T-helper 17 cell (primary cell): Measurements from ENCODE around the gene PEAK1. TPM values are rescaled to one million over a fixed set of nuclear protein-coding genes. Genes with fewer than 3 reads are reported as not detected.

Source experiments
- ATAC-seq: fragments of 150-1000 bp; cut with Tn5 transposase; 2 replicates; pipeline ENCODE4 v1.10.0; 2021; ENCODE audit warnings: mild to moderate bottlenecking, moderate library complexity
- DNase-seq, 3 donors: peaks; one replicate each; pipeline versions ENCODE4 v3.0.0 to v3.0.0-alpha.2; 2020 to 2021
- H3K9me3 ChIP-seq: one replicate; pipeline ENCODE4 v1.7.0; 2013; ENCODE audit warnings: low read length, mild to moderate bottlenecking; ENCODE audit not compliant: control insufficient read depth, poor library complexity, severe bottlenecking
- H3K27ac Mint-ChIP-seq: one replicate; pipeline ENCODE4 v1.8.0; 2022; ENCODE audit warnings: mild to moderate bottlenecking, moderate library complexity, mixed read lengths
- H3K27me3 Mint-ChIP-seq: one replicate; pipeline ENCODE4 v1.8.0; 2022; ENCODE audit warnings: mixed read lengths
- H3K36me3 Mint-ChIP-seq: one replicate; pipeline ENCODE4 v1.8.0; 2022; ENCODE audit warnings: low read depth, mixed read lengths
- H3K4me1 Mint-ChIP-seq: one replicate; pipeline ENCODE4 v1.8.0; 2022; ENCODE audit warnings: mild to moderate bottlenecking, mixed read lengths
- H3K4me3 Mint-ChIP-seq: one replicate; pipeline ENCODE4 v1.8.0; 2022; ENCODE audit warnings: mild to moderate bottlenecking, moderate library complexity, mixed read lengths
- total RNA-seq, 4 donors: library from RNA in 2 of 4; stranded (reverse) in 2 of 4; gene quantifications; one replicate each; pipeline ENCODE4 v1.2.3 and lab custom pipeline; 2022 to 2026

The PEAK1 gene
- total RNA-seq, 2 donors from 2014 or later, result 5.9 to 10.2 TPM

- Mint-ChIP-seq H3K36me3 (peaks cover 3% of the 10 kb centered on the region), H3K27ac (peak within 1 kb of the TSS; percentile 89), H3K4me1 (peaks cover 21% of the 10 kb centered on the region), H3K4me3 (peak within 1 kb of the TSS; percentile 90), H3K27me3 (peaks cover 16% of the 10 kb centered on the region)
- peak; percentile 100 for ATAC-seq
- H3K9me3 ChIP-seq, result no peaks in the 10 kb centered on the region
- DNase-seq, result peak; percentile 86 to 89 (median 87)
Measured at GRCh38 chr15:77070495-77071304, 349.2 kb downstream of the PEAK1 start, which contains the start of gene TSPAN3. TSPAN3 (minus strand) TSS chr15:77071109; CDS start chr15:77070954, 155 bp downstream.

GRCh38 chr15:77070180-77070494 is 349.8 kb downstream of the PEAK1 start:
- H3K4me3 Mint-ChIP-seq, result peak overlapping the region; percentile 90
- H3K27ac Mint-ChIP-seq, result peak overlapping the region; percentile 89
- DNase-seq (no peak), ATAC-seq (no peak)
- H3K36me3 Mint-ChIP-seq, result peaks cover 3% of the 10 kb centered on the region
- H3K4me1 Mint-ChIP-seq, result peaks cover 21% of the 10 kb centered on the region
- peaks cover 11% of the 10 kb centered on the region for H3K27me3 Mint-ChIP-seq
- no peaks in the 10 kb centered on the region for H3K9me3 ChIP-seq

GRCh38 chr15:77069521-77070121 is 350.3 kb downstream of the PEAK1 start:
- peaks cover 9% of the 10 kb centered on the region for H3K27me3 Mint-ChIP-seq
- H3K27ac Mint-ChIP-seq, result peak overlapping the region; percentile 89
- H3K9me3 ChIP-seq, result no peaks in the 10 kb centered on the region
- no peak for DNase-seq
- peaks cover 23% of the 10 kb centered on the region for H3K4me1 Mint-ChIP-seq
- no peak for ATAC-seq
- peaks cover 3% of the 10 kb centered on the region for H3K36me3 Mint-ChIP-seq
- H3K4me3 Mint-ChIP-seq, result peak overlapping the region; percentile 90

- Mint-ChIP-seq H3K36me3 (peaks cover 3% of the 10 kb centered on the region), H3K4me3 (no peak overlapping the region), H3K27ac (peak overlapping the region; percentile 89), H3K27me3 (no peaks in the 10 kb centered on the region), H3K4me1 (peaks cover 23% of the 10 kb centered on the region)
- H3K9me3 ChIP-seq, result no peaks in the 10 kb centered on the region
- DNase-seq (no peak), ATAC-seq (no peak)
Measured at GRCh38 chr15:77068633-77069032, 351.3 kb downstream of the PEAK1 start.

- Mint-ChIP-seq H3K4me3 (no peak overlapping the region), H3K27ac (no peak overlapping the region), H3K27me3 (no peaks in the 10 kb centered on the region), H3K36me3 (peaks cover 3% of the 10 kb centered on the region), H3K4me1 (peaks cover 23% of the 10 kb centered on the region)
- no peaks in the 10 kb centered on the region for H3K9me3 ChIP-seq
- DNase-seq (no peak), ATAC-seq (no peak)
Measured at GRCh38 chr15:77067691-77068367, 352.1 kb downstream of the PEAK1 start.

GRCh38 chr15:77066971-77067690 is 352.8 kb downstream of the PEAK1 start:
- ATAC-seq, result no peak
- Mint-ChIP-seq H3K36me3 (peaks cover 3% of the 10 kb centered on the region), H3K4me3 (no peak overlapping the region), H3K27me3 (no peaks in the 10 kb centered on the region), H3K27ac (no peak overlapping the region), H3K4me1 (peaks cover 22% of the 10 kb centered on the region)
- DNase-seq, result no peak
- H3K9me3 ChIP-seq, result no peaks in the 10 kb centered on the region

- Mint-ChIP-seq H3K4me3 (no peak overlapping the region), H3K4me1 (peaks cover 8% of the 10 kb centered on the region), H3K27ac (no peak overlapping the region), H3K36me3 (no peaks in the 10 kb centered on the region), H3K27me3 (no peaks in the 10 kb centered on the region)
- no peaks in the 10 kb centered on the region for H3K9me3 ChIP-seq
- no peak for DNase-seq
- ATAC-seq, result no peak
Measured at GRCh38 chr15:77064539-77065308, 355.2 kb downstream of the PEAK1 start.

GRCh38 chr15:77064063-77064462 is 355.8 kb downstream of the PEAK1 start:
- no peaks in the 10 kb centered on the region for H3K36me3 Mint-ChIP-seq
- DNase-seq, result no peak
- no peak for ATAC-seq
- H3K9me3 ChIP-seq, result no peaks in the 10 kb centered on the region
- peaks cover 5% of the 10 kb centered on the region for H3K4me1 Mint-ChIP-seq
- no peak overlapping the region for H3K4me3 Mint-ChIP-seq
- H3K27me3 Mint-ChIP-seq, result no peaks in the 10 kb centered on the region
- H3K27ac Mint-ChIP-seq, result no peak overlapping the region

GRCh38 chr15:77063249-77063648 is 356.7 kb downstream of the PEAK1 start:
- ATAC-seq, result no peak
- Mint-ChIP-seq H3K4me1 (peaks cover 6% of the 10 kb centered on the region), H3K27me3 (no peaks in the 10 kb centered on the region), H3K27ac (no peak overlapping the region), H3K4me3 (no peak overlapping the region), H3K36me3 (no peaks in the 10 kb centered on the region)
- H3K9me3 ChIP-seq, result no peaks in the 10 kb centered on the region
- no peak for DNase-seq

GRCh38 chr15:77060546-77060945 is 359.4 kb downstream of the PEAK1 start:
- no peak for DNase-seq
- no peaks in the 10 kb centered on the region for H3K9me3 ChIP-seq
- Mint-ChIP-seq H3K27me3 (no peaks in the 10 kb centered on the region), H3K36me3 (no peaks in the 10 kb centered on the region), H3K4me3 (no peak overlapping the region), H3K27ac (no peak overlapping the region), H3K4me1 (peaks cover 9% of the 10 kb centered on the region)
- no peak for ATAC-seq

GRCh38 chr15:77059786-77060361 is 360.0 kb downstream of the PEAK1 start:
- H3K36me3 Mint-ChIP-seq, result no peaks in the 10 kb centered on the region

GRCh38 chr15:77058468-77058867 is 361.4 kb downstream of the PEAK1 start:
- DNase-seq (no peak), ATAC-seq (no peak)
- H3K36me3 Mint-ChIP-seq, result no peaks in the 10 kb centered on the region
- H3K9me3 ChIP-seq, result no peaks in the 10 kb centered on the region
- H3K27me3 Mint-ChIP-seq, result no peaks in the 10 kb centered on the region
- no peak overlapping the region for H3K4me3 Mint-ChIP-seq
- peaks cover 10% of the 10 kb centered on the region for H3K4me1 Mint-ChIP-seq
- peak overlapping the region; percentile 25 for H3K27ac Mint-ChIP-seq

More at GRCh38 chr15:77059786-77060361, 360.0 kb downstream of the PEAK1 start:
- DNase-seq, result no peak
- Mint-ChIP-seq H3K4me1 (peaks cover 7% of the 10 kb centered on the region), H3K27me3 (no peaks in the 10 kb centered on the region), H3K27ac (no peak overlapping the region), H3K4me3 (no peak overlapping the region)
- no peaks in the 10 kb centered on the region for H3K9me3 ChIP-seq
- ATAC-seq, result no peak
